GM12873 (cell line): Measurements from ENCODE around the gene REXO5.

ENCODE experiments used
- TF ChIP-seq, protein P1 (sequence below): IDR thresholded peaks from 2 replicates; pipeline ENCODE4 v1.5.1; 2012; ENCODE audit warnings: low read depth, mild to moderate bottlenecking, moderate library complexity, low read length, control low read depth; ENCODE audit not compliant: insufficient read depth; ENCODE audit errors: missing control alignments

Gene REXO5

DNA sequence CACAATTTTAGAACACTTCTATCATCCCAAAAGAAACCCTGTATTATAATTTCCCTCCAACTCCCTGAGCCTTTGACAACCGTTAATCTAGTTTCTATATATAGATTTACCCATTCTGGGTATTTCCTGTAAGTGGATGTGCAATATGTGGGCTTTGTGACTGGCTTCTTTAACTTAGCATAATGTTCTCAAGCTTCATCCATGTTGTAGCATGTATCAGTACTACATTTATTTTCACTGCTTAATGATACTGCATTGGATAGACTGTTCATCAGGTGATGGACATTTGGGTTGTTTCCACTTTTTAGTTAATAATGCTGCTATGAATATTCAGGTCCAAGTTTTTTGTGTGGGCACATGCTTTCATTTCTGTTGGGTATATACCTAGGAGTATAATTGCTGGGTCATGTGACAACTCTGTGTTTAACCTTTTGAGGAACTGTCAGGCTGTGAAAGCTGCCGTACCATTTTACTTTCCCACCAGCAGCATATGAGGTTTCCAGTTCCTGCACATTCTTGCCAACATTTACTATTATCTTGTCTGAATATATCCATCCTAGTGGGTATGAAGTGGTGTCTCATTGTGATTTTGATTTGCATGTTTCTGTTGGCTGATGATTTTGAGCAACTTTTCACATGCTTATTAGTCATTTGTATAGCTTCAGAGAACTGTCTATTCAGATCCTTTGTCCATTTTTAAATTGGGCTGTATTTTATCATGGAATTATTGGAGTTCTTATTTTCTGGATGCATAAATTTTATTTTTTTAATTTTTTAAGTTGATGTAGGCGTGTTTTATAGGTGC is 16.4 kb downstream of the REXO5 start:
- TF ChIP-seq, protein P1, sequence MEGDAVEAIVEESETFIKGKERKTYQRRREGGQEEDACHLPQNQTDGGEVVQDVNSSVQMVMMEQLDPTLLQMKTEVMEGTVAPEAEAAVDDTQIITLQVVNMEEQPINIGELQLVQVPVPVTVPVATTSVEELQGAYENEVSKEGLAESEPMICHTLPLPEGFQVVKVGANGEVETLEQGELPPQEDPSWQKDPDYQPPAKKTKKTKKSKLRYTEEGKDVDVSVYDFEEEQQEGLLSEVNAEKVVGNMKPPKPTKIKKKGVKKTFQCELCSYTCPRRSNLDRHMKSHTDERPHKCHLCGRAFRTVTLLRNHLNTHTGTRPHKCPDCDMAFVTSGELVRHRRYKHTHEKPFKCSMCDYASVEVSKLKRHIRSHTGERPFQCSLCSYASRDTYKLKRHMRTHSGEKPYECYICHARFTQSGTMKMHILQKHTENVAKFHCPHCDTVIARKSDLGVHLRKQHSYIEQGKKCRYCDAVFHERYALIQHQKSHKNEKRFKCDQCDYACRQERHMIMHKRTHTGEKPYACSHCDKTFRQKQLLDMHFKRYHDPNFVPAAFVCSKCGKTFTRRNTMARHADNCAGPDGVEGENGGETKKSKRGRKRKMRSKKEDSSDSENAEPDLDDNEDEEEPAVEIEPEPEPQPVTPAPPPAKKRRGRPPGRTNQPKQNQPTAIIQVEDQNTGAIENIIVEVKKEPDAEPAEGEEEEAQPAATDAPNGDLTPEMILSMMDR: no peak

- TF ChIP-seq, protein P1: no peak
Observed at GRCh38 chr16:20826039-20826566, 19.8 kb downstream of the REXO5 start.

DNA sequence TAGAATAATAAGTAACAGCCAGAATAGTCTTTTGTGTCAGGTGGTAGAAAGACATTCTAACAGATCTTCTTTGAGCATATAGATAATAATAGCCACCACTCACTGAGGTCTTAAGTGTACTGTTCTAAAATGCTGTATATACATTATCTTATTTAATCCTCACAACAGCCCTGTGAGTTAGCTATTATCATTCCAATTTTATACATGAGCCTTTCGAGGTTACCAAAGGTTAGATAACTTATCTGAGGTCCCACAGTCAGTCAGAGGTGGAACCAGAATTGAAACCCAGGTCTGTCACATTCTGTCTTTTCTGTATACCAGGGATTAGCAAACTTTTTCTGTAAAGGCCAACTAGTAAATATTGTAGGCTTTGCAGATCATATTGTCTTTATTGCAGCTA is 23.2 kb downstream of the REXO5 start:
- TF ChIP-seq, protein P1: no peak

GRCh38 chr16:20830372-20830771 is 24.0 kb downstream of the REXO5 start:
- TF ChIP-seq, protein P1: no peak

DNA sequence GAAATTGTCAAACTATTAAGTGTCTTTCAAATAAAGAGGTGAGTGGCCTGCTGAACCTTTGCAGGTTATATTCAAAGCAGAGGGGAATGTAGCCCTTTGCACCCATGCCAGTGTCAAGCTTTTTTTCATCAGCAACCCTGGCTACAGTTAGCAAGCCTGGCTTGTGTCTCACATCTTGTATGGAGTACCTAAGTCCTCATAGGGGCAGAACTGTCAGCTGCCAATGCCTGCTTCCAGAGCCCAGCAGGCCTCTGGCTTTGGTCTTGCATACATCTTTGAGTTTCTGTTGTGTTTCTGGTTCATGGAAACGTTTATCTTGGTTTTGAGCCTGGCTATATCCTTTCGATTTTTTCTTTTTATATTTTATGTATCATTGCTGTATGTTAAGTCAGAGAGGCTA is 26.8 kb downstream of the REXO5 start:
- TF ChIP-seq, protein P1: no peak

DNA sequence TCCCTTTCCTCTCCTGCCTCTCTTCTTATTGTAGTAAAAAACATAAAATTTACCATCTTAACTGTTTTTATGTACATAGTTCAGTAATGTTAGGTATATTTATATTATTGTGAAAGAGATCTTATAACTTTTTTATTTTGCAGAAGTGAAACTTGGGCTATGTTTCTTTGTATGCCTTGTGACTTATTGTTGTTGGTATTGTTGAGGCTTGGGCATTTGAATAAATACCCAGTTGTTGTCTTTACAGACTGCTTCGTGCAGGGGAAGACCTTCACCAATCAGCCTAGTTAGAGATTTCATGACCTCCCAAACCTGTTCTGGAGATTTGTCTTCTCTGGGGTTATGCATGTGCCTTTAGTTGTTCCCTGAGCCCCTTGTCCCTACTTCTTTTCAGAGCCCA is 31.9 kb downstream of the REXO5 start:
- TF ChIP-seq, protein P1: no peak

GRCh38 chr16:20839504-20839903 is 33.2 kb downstream of the REXO5 start:
- TF ChIP-seq, protein P1: no peak
